Spleen (tissue), 11 donors: ENCODE measurements around the gene GYS1. TPM values are rescaled to one million over a fixed set of nuclear protein-coding genes. Genes with fewer than 3 reads are reported as not detected.
"Not testable (repeated sequence)": the region's sequence is repeated elsewhere in the genome, so short reads cannot be mapped to it uniquely, and the experiment has no call there.

Experiments used
- DNase-seq: peaks from one replicate; pipeline ENCODE4 v3.0.0-alpha.2; 2020
- H3K27ac ChIP-seq, 8 donors: fragments of 200-600 bp; sonication (generic) in 7 of 8; 1 replicate in 4 of 8; 2 replicates in 4 of 8; pipeline versions ENCODE4 v1.5.0 to v1.8.0; 2016 to 2021; ENCODE audit warnings: inconsistent platforms in 4 of 8, mild to moderate bottlenecking in 4 of 8, moderate library complexity in 1 of 8
- H3K27me3 ChIP-seq, 7 donors: fragments of 200-600 bp; sonication (generic) in 6 of 7; replicated peaks in 1 of 7; 1 replicate in 4 of 7; 2 replicates in 3 of 7; pipeline versions ENCODE4 v1.5.0 to v1.8.0; 2016 to 2021; ENCODE audit warnings: inconsistent platforms in 3 of 7, mild to moderate bottlenecking in 1 of 7
- H3K36me3 ChIP-seq, 6 donors: fragments of 200-600 bp; sonication (generic) in 5 of 6; 1 replicate in 4 of 6; 2 replicates in 2 of 6; pipeline versions ENCODE4 v1.5.0 to v1.8.0; 2016 to 2021; ENCODE audit warnings: inconsistent platforms in 2 of 6
- H3K4me1 ChIP-seq, 6 donors: fragments of 200-600 bp; sonication (generic) in 5 of 6; 1 replicate in 3 of 6; 2 replicates in 3 of 6; pipeline versions ENCODE4 v1.5.0 to v1.8.0; 2016 to 2021; ENCODE audit warnings: inconsistent platforms in 3 of 6
- H3K4me3 ChIP-seq, 8 donors: fragments of 200-600 bp; sonication (generic) in 7 of 8; 1 replicate in 4 of 8; 2 replicates in 4 of 8; pipeline versions ENCODE4 v1.5.0 to v1.8.0; 2016 to 2021; ENCODE audit warnings: inconsistent platforms in 4 of 8, mild to moderate bottlenecking in 4 of 8, moderate library complexity in 2 of 8
- H3K9me3 ChIP-seq, 8 donors: fragments of 200-600 bp; sonication (generic) in 7 of 8; 1 replicate in 4 of 8; 2 replicates in 4 of 8; pipeline versions ENCODE4 v1.5.0 to v1.8.0; 2016 to 2021; ENCODE audit warnings: inconsistent platforms in 4 of 8
- POLR2A ChIP-seq, 3 donors: fragments of 450-650 bp; IDR thresholded peaks; one replicate each; pipeline ENCODE4 v1.5.1; 2017; ENCODE audit warnings: antibody characterized with exemption in 3 of 3, mild to moderate bottlenecking in 1 of 3
- POLR2AphosphoS5 ChIP-seq, 3 donors: sonication (generic); formaldehyde crosslinking; IDR thresholded peaks; one replicate each; pipeline ENCODE4 v1.5.1; 2017; ENCODE audit warnings: antibody characterized with exemption in 3 of 3
- WGBS, 5 donors: extraction: QIAGEN DNeasy Blood & Tissue Kit in 3 of 5; methylation state at CpG; one replicate each; pipeline versions ENCODE4 v1.1.5 to v1.1.7; 2013 to 2018; 5-methylcytosine and 5-hydroxymethylcytosine counted together
- intact Hi-C: fragments of 100-400 bp; cut with DNase I; formaldehyde crosslinking; loops from one replicate; pipeline ENCODE4 v1.15.0; 2023; ENCODE audit warnings: low total_unique reads
- polyA plus RNA-seq, 3 donors: library from polyadenylated mRNA; stranded (reverse); fragments of 200-250 nt; gene quantifications; one replicate each; pipeline ENCODE4 v1.2.1, GENCODE V29; 2013
- total RNA-seq, 7 donors: library from RNA; depleted of rRNA in 3 of 7; stranded (reverse); fragments of >200 nt in 3 of 7; fragmentation: NEBNext Ultra II Directional in 4 of 7; extraction: Animal tissue kit (Norgen Biotek cat#: 25700) in 4 of 7; gene quantifications; one replicate each; pipeline versions ENCODE4 v1.1.0 to v1.2.1, GENCODE V29; 2016 to 2021
- TF ChIP-seq, protein P1 (sequence below), 11 experiments: fragments of 200-600 bp in 7 of 11; fragments of 450-650 bp in 4 of 11; sonication (generic) in 4 of 11; IDR thresholded peaks in 8 of 11; conservative IDR thresholded peaks in 3 of 11; 1 replicate in 7 of 11; 2 replicates in 4 of 11; pipeline versions ENCODE4 v1.4.0 to v1.8.0; 2016 to 2021; ENCODE audit warnings: antibody characterized with exemption in 11 of 11, inconsistent platforms in 4 of 11, mild to moderate bottlenecking in 1 of 11
- donor health status: healthy with polysubstance abuse.
- donor health status: DM: no; HTN: no; CAD: no; lungs with moderate emphysema.
- donor health status: DM: no; HTN: no; CAD: no.
- donor health status: Bipolar disorder and iron deficiency.
- donor health status: healthy.
- donor health status: DM: no; HTN: no; CAD: no.
- donor health status: DM: yes; HTN: yes; CAD: no.

Gene GYS1
- total and polyA plus RNA-seq, 10 donors, result 11.9 to 47.1 (median 30.5) TPM

GRCh38 chr19:48922548-48923490 is 70.3 kb downstream of the GYS1 start:
- H3K4me3 ChIP-seq, result no peak overlapping the region
- no peaks in the 10 kb centered on the region for H3K9me3 ChIP-seq
- 88 to 93% (median 92%) methylated on average over 17 to 18 of the region's 18 CpGs for WGBS, 5 donors
- peaks cover 0 to 11% (median 3%) of the 10 kb centered on the region in 6 donors for H3K4me1 ChIP-seq
- intact Hi-C loops, result no loop called here
- DNase-seq, result no peak
- no peaks in the 10 kb centered on the region for H3K27me3 ChIP-seq
- H3K36me3 ChIP-seq, result peaks cover 2 to 65% (median 50%) of the 10 kb centered on the region in 6 donors
- TF ChIP-seq POLR2AphosphoS5 (IDR thresholded peaks at IDR 0.05) (peak in 1 of 3 donors; percentile 54), POLR2A (IDR thresholded peaks at IDR 0.05) (no peak)
- TF ChIP-seq, protein P1, sequence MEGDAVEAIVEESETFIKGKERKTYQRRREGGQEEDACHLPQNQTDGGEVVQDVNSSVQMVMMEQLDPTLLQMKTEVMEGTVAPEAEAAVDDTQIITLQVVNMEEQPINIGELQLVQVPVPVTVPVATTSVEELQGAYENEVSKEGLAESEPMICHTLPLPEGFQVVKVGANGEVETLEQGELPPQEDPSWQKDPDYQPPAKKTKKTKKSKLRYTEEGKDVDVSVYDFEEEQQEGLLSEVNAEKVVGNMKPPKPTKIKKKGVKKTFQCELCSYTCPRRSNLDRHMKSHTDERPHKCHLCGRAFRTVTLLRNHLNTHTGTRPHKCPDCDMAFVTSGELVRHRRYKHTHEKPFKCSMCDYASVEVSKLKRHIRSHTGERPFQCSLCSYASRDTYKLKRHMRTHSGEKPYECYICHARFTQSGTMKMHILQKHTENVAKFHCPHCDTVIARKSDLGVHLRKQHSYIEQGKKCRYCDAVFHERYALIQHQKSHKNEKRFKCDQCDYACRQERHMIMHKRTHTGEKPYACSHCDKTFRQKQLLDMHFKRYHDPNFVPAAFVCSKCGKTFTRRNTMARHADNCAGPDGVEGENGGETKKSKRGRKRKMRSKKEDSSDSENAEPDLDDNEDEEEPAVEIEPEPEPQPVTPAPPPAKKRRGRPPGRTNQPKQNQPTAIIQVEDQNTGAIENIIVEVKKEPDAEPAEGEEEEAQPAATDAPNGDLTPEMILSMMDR (IDR thresholded peaks at IDR 0.05 in 8 of 11, conservative IDR thresholded peaks at IDR 0.05 in 3 of 11), result no peak
- no peak overlapping the region for H3K27ac ChIP-seq

- no peak overlapping the region for H3K4me3 ChIP-seq
- intact Hi-C loops, result no loop called here
- no peaks in the 10 kb centered on the region for H3K27me3 ChIP-seq
- H3K4me1 ChIP-seq, result peaks cover 0 to 7% (median under 1%) of the 10 kb centered on the region in 6 donors
- peaks cover 2 to 74% (median 55%) of the 10 kb centered on the region in 6 donors for H3K36me3 ChIP-seq
- TF ChIP-seq POLR2A (IDR thresholded peaks at IDR 0.05), result no peak
- TF ChIP-seq, protein P1 (IDR thresholded peaks at IDR 0.05 in 8 of 11, conservative IDR thresholded peaks at IDR 0.05 in 3 of 11), result no peak
- TF ChIP-seq POLR2AphosphoS5 (IDR thresholded peaks at IDR 0.05), result peak in 2 of 3 donors; percentile 31 to 59
- H3K9me3 ChIP-seq, result no peaks in the 10 kb centered on the region
- no peak for DNase-seq
- H3K27ac ChIP-seq, result no peak overlapping the region
- WGBS, 5 donors, result 90 to 99% (median 96%) methylated on average over 8 to 12 of the region's 12 CpGs
Observed at GRCh38 chr19:48921721-48922500, 71.2 kb downstream of the GYS1 start.

- no peaks in the 10 kb centered on the region for H3K9me3 ChIP-seq
- H3K27ac ChIP-seq, result no peak overlapping the region
- WGBS, 5 donors, result 79 to 92% (median 85%) methylated on average over 7 to 10 of the region's 10 CpGs
- H3K4me3 ChIP-seq, result no peak overlapping the region
- no peak for DNase-seq
- peaks cover 2 to 83% (median 64%) of the 10 kb centered on the region in 6 donors for H3K36me3 ChIP-seq
- H3K27me3 ChIP-seq, result no peaks in the 10 kb centered on the region
- H3K4me1 ChIP-seq, result peaks cover 0 to 7% (median 0%) of the 10 kb centered on the region in 6 donors
- TF ChIP-seq POLR2A (IDR thresholded peaks at IDR 0.05), result no peak
- TF ChIP-seq, protein P1 (IDR thresholded peaks at IDR 0.05 in 8 of 11, conservative IDR thresholded peaks at IDR 0.05 in 3 of 11), result no peak
- peak in 1 of 3 donors; percentile 57 for TF ChIP-seq POLR2AphosphoS5 (IDR thresholded peaks at IDR 0.05)
- intact Hi-C loops, result no loop called here
Observed at GRCh38 chr19:48920949-48921348, 72.2 kb downstream of the GYS1 start.

DNA sequence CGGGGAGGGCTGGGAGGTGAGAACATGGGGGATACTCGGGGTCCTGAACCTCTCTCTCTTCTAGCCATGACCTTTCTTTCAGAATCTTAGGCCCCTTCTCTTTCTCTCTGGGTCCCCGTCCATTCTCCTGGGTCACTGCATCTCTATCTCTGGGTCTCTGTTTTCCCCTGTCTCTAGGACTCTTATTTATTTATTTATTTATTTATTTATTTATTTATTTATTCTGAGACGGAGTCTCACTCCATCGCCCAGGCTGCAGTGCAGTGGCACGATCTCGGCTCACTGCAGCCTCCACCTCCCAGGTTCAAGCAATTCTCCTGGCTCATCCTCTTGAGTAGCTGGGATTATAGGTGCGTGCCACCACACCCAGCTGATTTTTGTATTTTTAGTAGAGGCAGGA is 73.8 kb downstream of the GYS1 start:
- H3K4me1 ChIP-seq, H3K9me3 ChIP-seq, H3K27ac ChIP-seq, DNase-seq, intact Hi-C loops, H3K4me3 ChIP-seq, H3K27me3 ChIP-seq: not testable (repeated sequence)
- H3K36me3 ChIP-seq, result peaks cover 2 to 100% (median 79%) of the 10 kb centered on the region in 6 donors
- 89 to 96% (median 94%) methylated on average over 8 of the region's 8 CpGs for WGBS, 5 donors
